ENCODE results near the gene HK1. TPM values are rescaled to one million over a fixed set of nuclear protein-coding genes. Genes with fewer than 3 reads are reported as not detected.

The HK1 gene
- total RNA-seq, 1 donor from 2014 or later: 133 TPM

- ATAC-seq: no peak
Measured at GRCh38 chr10:69406816-69407580, 128.7 kb downstream of the HK1 start.

GRCh38 chr10:69407621-69408301 is 129.5 kb downstream of the HK1 start:
- peak; percentile 0 for ATAC-seq

- peak; percentile 88 for ATAC-seq
Measured at GRCh38 chr10:69408318-69409175, 130.3 kb downstream of the HK1 start.

GRCh38 chr10:69409176-69409495 is 130.8 kb downstream of the HK1 start:
- ATAC-seq: no peak

- no peak for ATAC-seq
Measured at GRCh38 chr10:69409968-69410367, 131.7 kb downstream of the HK1 start.

GRCh38 chr10:69410487-69410886 is 132.2 kb downstream of the HK1 start:
- ATAC-seq: no peak

- no peak for ATAC-seq
Measured at GRCh38 chr10:69411476-69411875, 133.2 kb downstream of the HK1 start.

- no peak for ATAC-seq
Measured at GRCh38 chr10:69412232-69412790, 134.0 kb downstream of the HK1 start.

GRCh38 chr10:69413221-69413865 is 135.0 kb downstream of the HK1 start:
- ATAC-seq: no peak

- no peak for ATAC-seq
Measured at GRCh38 chr10:69414036-69415018, 136.0 kb downstream of the HK1 start.

- ATAC-seq: no peak
Measured at GRCh38 chr10:69415049-69415448, 136.8 kb downstream of the HK1 start.

- ATAC-seq: no peak
Measured at GRCh38 chr10:69415951-69416350, 137.7 kb downstream of the HK1 start.

GRCh38 chr10:69416695-69417094 is 138.4 kb downstream of the HK1 start, which contains the start of gene TACR2:
Gene TACR2, minus strand, starts transcription at chr10:69416918. Its CDS starts 595 bp downstream, at chr10:69416323.
- ATAC-seq: no peak

- no peak for ATAC-seq
Measured at GRCh38 chr10:69417542-69417941, 139.2 kb downstream of the HK1 start.

- no peak for ATAC-seq
Measured at GRCh38 chr10:69418052-69418752, 139.9 kb downstream of the HK1 start.

- no peak for ATAC-seq
Measured at GRCh38 chr10:69419096-69419743, 140.9 kb downstream of the HK1 start.

- ATAC-seq: no peak
Measured at GRCh38 chr10:69419744-69420126, 141.4 kb downstream of the HK1 start.

GRCh38 chr10:69421611-69422308 is 143.5 kb downstream of the HK1 start:
- peak; percentile 71 for ATAC-seq

- no peak for ATAC-seq
Measured at GRCh38 chr10:69422676-69423075, 144.4 kb downstream of the HK1 start.
